GM21528 (cell line): Measurements from ENCODE around the gene RASSF5.
A peak's percentile ranks its signal among the peaks of the same experiment; 100 is the strongest.
"Not testable (repeated sequence)": the region's sequence is repeated elsewhere in the genome, so short reads cannot be mapped to it uniquely, and the experiment has no call there.

Experiments used
- ATAC-seq: cut with Tn5 transposase; IDR thresholded peaks from one replicate; pipeline ENCODE4 v1.9.1; 2021; ENCODE audit warnings: mild to moderate bottlenecking, moderate library complexity; ENCODE audit not compliant: unreplicated experiment, low FRiP score

Gene RASSF5

GRCh38 chr1:206476058-206476457 lies 31.3 kb upstream of the RASSF5 start:
- ATAC-seq = no peak

DNA sequence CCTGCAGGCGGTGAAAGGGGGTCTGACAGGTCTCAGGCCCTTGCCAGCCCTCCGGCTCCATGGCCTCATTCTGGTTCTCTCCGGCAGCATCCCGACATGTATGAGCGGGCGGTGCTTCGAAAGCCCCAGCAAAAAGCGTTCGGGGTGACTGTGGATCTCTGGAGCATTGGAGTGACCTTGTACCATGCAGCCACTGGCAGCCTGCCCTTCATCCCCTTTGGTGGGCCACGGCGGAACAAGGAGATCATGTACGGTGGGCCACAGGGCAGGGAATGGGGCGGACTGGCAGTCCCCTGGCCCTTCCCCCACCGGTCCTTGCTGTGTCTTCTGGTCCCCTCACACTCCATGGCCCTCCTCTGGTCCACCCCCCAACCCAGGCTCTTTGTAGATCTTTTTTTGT lies 30.7 kb upstream of the RASSF5 start:
- no peak for ATAC-seq

GRCh38 chr1:206477110-206477509 lies 30.2 kb upstream of the RASSF5 start:
- ATAC-seq = no peak

DNA sequence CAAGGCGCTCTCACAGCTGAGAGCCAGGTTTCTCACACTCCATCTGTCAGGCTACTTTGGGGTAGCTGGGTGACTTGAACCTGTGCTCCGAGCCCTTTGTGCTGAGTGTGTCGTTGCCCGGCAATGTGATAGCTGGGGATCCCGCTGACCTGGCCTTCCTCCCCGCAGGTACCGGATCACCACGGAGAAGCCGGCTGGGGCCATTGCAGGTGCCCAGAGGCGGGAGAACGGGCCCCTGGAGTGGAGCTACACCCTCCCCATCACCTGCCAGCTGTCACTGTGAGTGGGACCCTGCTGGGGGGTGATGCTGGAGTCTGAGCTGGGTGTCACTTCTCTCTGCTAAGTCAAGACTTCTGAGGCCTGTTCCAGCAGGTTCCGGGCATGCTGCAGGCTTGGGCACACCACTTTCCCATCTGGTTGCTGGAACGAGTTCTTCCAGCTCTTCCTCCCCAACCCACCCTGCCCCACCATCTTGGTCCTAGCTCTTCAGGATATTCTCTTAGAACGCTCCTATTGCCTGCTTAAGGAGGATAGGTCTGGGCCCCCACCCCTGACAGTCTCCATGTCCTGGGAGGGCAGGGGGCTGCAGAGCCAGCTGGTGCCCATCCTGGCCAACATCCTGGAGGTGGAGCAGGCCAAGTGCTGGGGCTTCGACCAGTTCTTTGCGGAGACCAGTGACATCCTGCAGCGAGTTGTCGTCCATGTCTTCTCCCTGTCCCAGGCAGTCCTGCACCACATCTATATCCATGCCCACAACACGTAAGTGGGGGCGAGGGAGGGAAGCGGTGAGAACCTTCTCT lies 29.6 kb upstream of the RASSF5 start:
- no peak for ATAC-seq

- ATAC-seq = no peak
These were observed 28.6 kb upstream of the RASSF5 start for GRCh38 chr1:206478746-206479145.

- ATAC-seq = no peak
These were observed 27.9 kb upstream of the RASSF5 start for GRCh38 chr1:206479183-206480125.

DNA sequence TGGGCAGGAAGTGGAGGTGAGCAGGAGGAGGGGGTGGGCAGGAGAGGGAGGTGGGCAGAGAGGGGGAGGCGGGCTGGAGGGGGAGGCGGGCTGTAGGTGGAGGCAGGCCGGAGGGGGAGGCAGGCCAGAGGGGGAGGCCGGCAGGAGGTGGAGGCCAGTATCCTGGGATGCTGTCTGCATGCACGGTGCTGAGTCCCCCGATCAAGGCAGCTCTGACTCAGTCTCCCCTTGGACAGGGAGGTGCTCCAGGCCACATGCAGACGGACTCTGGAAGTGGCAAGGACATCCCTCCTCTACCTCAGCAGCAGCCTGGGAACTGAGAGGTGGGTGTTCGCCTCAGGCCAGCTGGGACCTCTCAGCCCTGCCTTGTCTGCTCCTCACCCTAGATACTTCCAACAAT lies 27.1 kb upstream of the RASSF5 start:
- no peak for ATAC-seq

DNA sequence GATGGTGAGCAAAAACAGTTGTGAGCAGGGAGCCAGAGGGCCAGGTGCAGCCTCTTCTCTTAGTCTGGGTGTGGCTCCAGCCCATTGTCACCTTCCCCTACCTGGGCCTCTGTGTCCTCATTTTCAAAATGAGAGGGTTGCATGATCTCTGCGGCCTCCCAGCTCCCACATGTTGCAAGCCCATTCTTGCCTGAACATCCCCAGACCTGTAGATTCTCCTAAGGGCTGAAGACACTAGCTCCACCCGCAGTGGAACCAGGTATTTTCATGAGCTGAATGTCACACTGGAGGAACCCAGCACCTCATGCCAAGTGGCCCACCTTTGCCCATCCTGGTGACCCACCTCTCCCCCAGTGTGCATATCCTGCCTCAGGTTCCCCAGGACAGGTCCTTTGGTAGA lies 24.7 kb upstream of the RASSF5 start:
- ATAC-seq = no peak

GRCh38 chr1:206483864-206484263 lies 23.5 kb upstream of the RASSF5 start:
- ATAC-seq = not testable (repeated sequence)

- ATAC-seq = no peak
These were observed 22.4 kb upstream of the RASSF5 start for GRCh38 chr1:206484901-206485300.

DNA sequence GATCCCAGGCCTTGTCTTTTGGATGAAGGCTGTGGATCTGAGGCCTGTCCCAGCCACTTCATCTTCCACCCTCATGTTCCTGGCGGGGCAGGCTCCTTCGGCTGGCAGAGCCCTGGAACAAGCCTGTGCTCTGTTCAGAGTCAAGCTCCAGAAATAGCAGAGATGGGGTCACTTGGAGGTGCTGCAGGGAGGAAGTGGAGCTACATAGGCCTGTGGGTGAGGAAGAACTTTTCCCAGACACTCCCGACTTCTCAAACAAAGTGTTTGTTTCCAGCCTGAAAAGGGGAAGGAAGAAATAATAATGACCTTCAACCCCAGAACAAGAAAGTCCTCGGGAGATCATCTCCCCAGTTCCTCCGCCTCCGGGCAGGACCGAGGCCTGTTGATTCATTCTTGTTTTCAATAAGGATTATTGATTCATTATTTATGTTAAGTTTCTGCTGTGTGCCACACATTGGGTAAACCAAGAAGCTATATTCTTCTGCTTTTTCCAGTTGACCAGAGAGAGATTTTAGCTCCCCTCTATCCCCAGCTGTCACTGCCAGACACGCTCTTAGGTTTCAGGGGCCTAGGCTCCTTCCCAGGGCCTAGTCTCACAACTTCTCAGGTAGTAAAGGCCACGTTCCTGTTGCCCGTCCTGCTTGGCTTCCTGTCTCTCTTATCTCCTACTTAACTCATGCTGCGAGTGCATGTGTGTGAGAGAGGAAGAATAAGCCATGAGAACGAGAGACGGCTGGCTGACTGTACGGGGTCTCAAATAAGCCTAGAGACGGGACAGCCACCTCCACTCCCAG lies 20.1 kb upstream of the RASSF5 start:
- no peak for ATAC-seq

- no peak for ATAC-seq
These were observed 19.4 kb upstream of the RASSF5 start for GRCh38 chr1:206487970-206488369.

- no peak for ATAC-seq
These were observed 18.9 kb upstream of the RASSF5 start for GRCh38 chr1:206488466-206488865.

DNA sequence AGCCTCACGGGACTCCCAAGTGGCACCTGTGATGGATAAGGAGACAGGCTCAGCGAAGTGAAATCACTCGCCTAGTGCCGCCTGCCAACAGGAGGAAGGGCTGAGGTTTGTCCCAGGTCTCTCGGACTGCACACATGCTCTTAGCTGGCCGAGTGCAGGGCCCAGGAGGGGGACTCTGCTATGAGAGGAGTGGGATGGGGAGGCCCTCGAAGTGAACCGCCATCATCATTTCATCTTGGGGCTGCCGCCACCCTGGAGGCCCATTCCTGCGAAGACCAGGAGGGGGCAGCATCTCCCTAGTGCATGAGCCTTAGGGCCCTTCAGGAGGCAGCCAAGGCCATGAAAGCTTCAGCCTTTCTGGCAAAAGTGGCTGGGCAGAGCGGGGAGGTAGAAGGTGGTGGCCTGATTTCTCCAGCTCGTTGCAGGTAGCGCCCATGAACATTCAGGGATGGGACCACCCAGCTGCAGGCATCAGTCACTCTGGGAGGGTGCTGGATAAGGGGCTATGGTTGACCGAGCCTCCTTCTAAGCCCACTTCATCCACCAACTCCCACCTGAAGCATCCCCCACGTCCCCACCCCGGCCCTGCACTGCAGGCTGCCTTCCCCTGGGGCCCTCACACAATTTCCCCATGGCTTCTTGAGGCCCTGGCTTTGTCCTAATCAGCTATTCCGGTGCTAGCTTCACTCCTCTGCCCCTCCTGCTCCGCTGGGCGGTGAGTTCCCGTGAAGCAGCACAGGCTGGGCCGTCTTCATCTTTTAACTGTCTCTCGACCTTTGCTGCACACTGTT lies 17.2 kb upstream of the RASSF5 start:
- ATAC-seq = peak; percentile 67

- no peak for ATAC-seq
These were observed 16.4 kb upstream of the RASSF5 start for GRCh38 chr1:206490771-206491405.

DNA sequence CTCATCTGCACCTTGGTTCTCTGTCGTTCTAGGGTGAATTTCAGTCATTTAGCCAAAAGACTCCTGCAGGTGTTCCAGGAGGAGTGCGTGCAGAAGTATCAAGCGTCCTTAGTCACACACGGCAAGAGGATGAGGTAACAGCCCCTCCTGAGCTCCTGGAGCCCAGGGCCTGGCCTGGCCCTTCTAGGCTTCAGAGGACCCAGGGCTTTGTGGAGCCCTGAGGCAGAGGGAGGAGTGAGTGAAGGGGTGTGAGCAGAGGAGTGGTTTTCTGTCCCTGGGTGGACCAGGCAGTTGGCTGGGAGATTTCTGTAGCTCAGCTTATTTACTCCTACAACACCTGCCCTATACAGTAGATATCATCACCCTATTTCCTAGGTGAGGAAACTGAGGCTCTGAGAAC lies 15.7 kb upstream of the RASSF5 start:
- ATAC-seq = no peak

DNA sequence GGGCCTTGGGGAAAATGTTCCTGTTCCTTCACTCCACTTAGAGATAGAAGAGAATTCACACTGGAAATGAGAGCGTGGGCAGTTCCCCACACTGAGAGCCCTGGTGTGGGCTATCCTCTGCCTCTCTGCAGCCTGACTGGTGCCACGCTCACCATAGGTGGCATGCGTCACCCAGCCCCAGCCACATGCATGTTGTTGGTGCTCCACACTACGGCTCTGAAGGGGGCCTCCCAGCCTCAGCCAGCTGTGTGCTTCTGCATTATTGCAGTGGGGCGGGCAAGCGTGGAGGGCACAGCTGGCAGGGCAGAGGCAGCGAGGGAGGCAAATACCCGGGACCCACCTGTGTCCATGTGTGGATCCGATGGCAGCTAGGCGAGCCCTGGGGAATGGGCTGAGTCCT lies 14.7 kb upstream of the RASSF5 start:
- no peak for ATAC-seq

DNA sequence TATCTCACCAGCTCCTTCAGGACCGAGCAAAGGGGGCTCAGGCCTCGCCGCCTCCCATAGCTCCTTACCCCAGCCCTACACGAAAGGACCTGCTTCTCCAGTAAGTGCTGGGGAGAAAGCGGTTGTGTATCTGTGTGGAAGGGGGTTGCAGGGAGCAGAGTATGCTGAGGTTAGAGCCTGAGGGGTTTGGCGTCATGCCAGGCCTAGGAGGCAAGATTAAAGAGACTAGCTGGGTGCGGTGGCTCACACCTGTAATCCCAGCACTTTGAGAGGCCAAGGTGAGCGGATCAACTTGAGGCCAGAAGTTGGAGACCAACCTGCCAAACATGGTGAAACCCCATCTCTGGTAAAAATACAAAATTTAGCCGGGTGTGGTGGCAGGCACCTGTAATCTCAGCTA lies 14.1 kb upstream of the RASSF5 start:
- no peak for ATAC-seq

GRCh38 chr1:206495011-206495461 lies 12.3 kb upstream of the RASSF5 start:
- no peak for ATAC-seq
